Mesendoderm (in vitro differentiated cells): Measurements from ENCODE around the gene VRK1.

Experiments
- DNase-seq: peaks from one replicate; pipeline ENCODE4 v3.0.0; 2013
- H2AK5ac ChIP-seq: 2 replicates; pipeline ENCODE4 v1.6.1; 2013; ENCODE audit warnings: low read length, inconsistent platforms
- H2BK120ac ChIP-seq: 2 replicates; pipeline ENCODE4 v1.6.1; 2013; ENCODE audit warnings: low read depth, mild to moderate bottlenecking, low read length, moderate library complexity, mixed read lengths
- H2BK15ac ChIP-seq: replicated peaks from 2 replicates; pipeline ENCODE4 v1.6.1; 2013; ENCODE audit warnings: low read depth, mild to moderate bottlenecking, moderate library complexity
- H2BK5ac ChIP-seq: 2 replicates; pipeline ENCODE4 v1.6.1; 2013; ENCODE audit warnings: low read length, inconsistent platforms
- H3K18ac ChIP-seq: 2 replicates; pipeline ENCODE4 v1.6.1; 2013; ENCODE audit warnings: mild to moderate bottlenecking, low read length, mixed read lengths
- H3K23ac ChIP-seq: one replicate; pipeline ENCODE4 v1.6.1; 2013; ENCODE audit warnings: low read length
- H3K27ac ChIP-seq: 2 replicates; pipeline ENCODE4 v1.5.1; 2013; ENCODE audit warnings: low read depth, mild to moderate bottlenecking, inconsistent platforms, low read length, moderate library complexity
- H3K27me3 ChIP-seq: 2 replicates; pipeline ENCODE4 v1.6.1; 2013; ENCODE audit warnings: low read length, control low read depth, mild to moderate bottlenecking, inconsistent platforms; ENCODE audit not compliant: insufficient read depth, poor library complexity
- H3K36me3 ChIP-seq: 2 replicates; pipeline ENCODE4 v1.6.1; 2013; ENCODE audit warnings: low read length, inconsistent platforms; ENCODE audit not compliant: control insufficient read depth, insufficient read depth
- H3K4ac ChIP-seq: one replicate; pipeline ENCODE4 v1.6.1; 2013; ENCODE audit warnings: low read depth, mild to moderate bottlenecking, low read length, moderate library complexity
- H3K4me1 ChIP-seq: 2 replicates; pipeline ENCODE4 v1.6.1; 2013; ENCODE audit warnings: low read depth, low read length, inconsistent platforms; ENCODE audit not compliant: control insufficient read depth
- H3K4me2 ChIP-seq: 2 replicates; pipeline ENCODE4 v1.6.1; 2013; ENCODE audit warnings: low read length
- H3K4me3 ChIP-seq: 2 replicates; pipeline ENCODE4 v1.5.1; 2013; ENCODE audit warnings: mild to moderate bottlenecking, low read length
- H3K56ac ChIP-seq: one replicate; pipeline ENCODE4 v1.6.1; 2013; ENCODE audit warnings: low read length
- H3K79me1 ChIP-seq: 2 replicates; pipeline ENCODE4 v1.6.1; 2013; ENCODE audit warnings: low read length, inconsistent platforms
- H3K79me2 ChIP-seq: 2 replicates; pipeline ENCODE4 v1.6.1; 2013; ENCODE audit warnings: mild to moderate bottlenecking, low read length; ENCODE audit not compliant: control insufficient read depth, insufficient read depth
- H3K9ac ChIP-seq: 2 replicates; pipeline ENCODE4 v1.6.1; 2013; ENCODE audit warnings: low read length, inconsistent platforms
- H4K5ac ChIP-seq: one replicate; pipeline ENCODE4 v1.6.1; 2013; ENCODE audit warnings: low read length
- H4K8ac ChIP-seq: one replicate; pipeline ENCODE4 v1.6.1; 2013; ENCODE audit warnings: low read depth, mild to moderate bottlenecking, control low read depth, low read length, moderate library complexity
- WGBS: extraction: QIAGEN DNeasy Blood & Tissue Kit; methylation state at CpG from one replicate; pipeline ENCODE4 v1.1.7; 2013; ENCODE audit warnings: low lambda C conversion rate, missing lambda C conversion rate; ENCODE audit not compliant: insufficient coverage; ENCODE audit errors: extremely low coverage; 5-methylcytosine and 5-hydroxymethylcytosine counted together

The VRK1 gene

GRCh38 chr14:96792003-96792402, 5.2 kb upstream of the VRK1 start:
- no peaks in the 10 kb centered on the region for H3K79me1 ChIP-seq
- H3K56ac ChIP-seq: no peak overlapping the region
- H4K8ac ChIP-seq: no peak overlapping the region
- no peak overlapping the region for H2BK5ac ChIP-seq
- WGBS: no CpG with 5 or more reads among the region's 5 CpGs
- H3K79me2 ChIP-seq: no peaks in the 10 kb centered on the region
- no peak overlapping the region for H2BK15ac ChIP-seq
- no peaks in the 10 kb centered on the region for H3K27me3 ChIP-seq
- no peak overlapping the region for H3K4me2 ChIP-seq
- H2BK120ac ChIP-seq: no peak overlapping the region
- no peak for DNase-seq
- H3K36me3 ChIP-seq: no peaks in the 10 kb centered on the region
- no peak overlapping the region for H3K4me3 ChIP-seq
- no peak overlapping the region for H4K5ac ChIP-seq
- H3K9ac ChIP-seq: no peak overlapping the region
- H3K27ac ChIP-seq: no peak overlapping the region
- no peak overlapping the region for H3K23ac ChIP-seq
- H3K18ac ChIP-seq: no peak overlapping the region
- H2AK5ac ChIP-seq: no peak overlapping the region
- H3K4ac ChIP-seq: no peak overlapping the region
- H3K4me1 ChIP-seq: no peaks in the 10 kb centered on the region

DNA sequence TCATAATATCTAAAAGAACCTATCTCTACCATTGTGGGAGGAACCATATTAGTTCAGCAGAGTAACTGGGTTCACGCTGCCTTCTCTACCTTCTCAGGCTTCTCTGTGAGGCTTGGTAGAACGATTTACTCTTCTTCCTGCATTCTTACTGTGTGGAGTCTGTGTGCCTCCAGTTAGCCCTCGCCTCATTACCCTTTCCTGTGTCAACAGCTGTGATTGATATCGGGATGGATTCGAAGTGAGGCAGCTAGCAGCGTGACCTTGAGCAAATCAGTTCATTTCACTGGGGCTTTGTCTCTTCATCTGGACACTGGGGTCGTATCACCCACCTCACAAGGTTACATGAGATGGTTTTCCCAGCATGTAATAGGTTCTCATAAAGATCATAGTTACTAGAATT, 4.6 kb upstream of the VRK1 start:
- no peak overlapping the region for H4K8ac ChIP-seq
- H3K4ac ChIP-seq: no peak overlapping the region
- no peak overlapping the region for H3K18ac ChIP-seq
- H2BK5ac ChIP-seq: no peak overlapping the region
- no peak overlapping the region for H3K4me2 ChIP-seq
- H3K36me3 ChIP-seq: no peaks in the 10 kb centered on the region
- DNase-seq: no peak
- H3K79me2 ChIP-seq: peaks cover 2% of the 10 kb centered on the region
- no peak overlapping the region for H4K5ac ChIP-seq
- H3K27me3 ChIP-seq: no peaks in the 10 kb centered on the region
- H3K23ac ChIP-seq: no peak overlapping the region
- peaks cover 1% of the 10 kb centered on the region for H3K79me1 ChIP-seq
- H3K4me1 ChIP-seq: no peaks in the 10 kb centered on the region
- WGBS: no CpG with 5 or more reads among the region's 7 CpGs
- no peak overlapping the region for H3K4me3 ChIP-seq
- no peak overlapping the region for H2AK5ac ChIP-seq
- no peak overlapping the region for H3K56ac ChIP-seq
- no peak overlapping the region for H3K27ac ChIP-seq
- H2BK120ac ChIP-seq: no peak overlapping the region
- H3K9ac ChIP-seq: no peak overlapping the region
- no peak overlapping the region for H2BK15ac ChIP-seq

DNA sequence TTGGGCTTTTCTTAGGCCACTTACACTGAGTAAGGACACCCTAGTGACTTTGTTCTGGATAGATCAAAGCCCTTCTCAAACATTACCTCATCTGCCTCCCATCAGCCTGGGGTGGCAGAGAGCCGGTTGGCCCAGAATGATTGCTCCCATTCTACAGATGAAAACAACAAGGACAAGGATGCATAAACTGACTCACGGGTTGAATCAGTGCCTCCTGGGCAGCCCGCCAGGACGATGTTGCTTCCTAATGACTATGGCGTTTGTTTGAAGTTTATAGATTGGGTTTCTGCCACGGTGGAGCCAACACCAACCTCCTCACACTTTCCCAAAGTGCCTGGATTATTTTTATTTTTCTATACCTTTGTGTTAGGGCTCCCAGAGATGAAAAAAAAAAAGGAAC, 3.6 kb upstream of the VRK1 start:
- Histone ChIP-seq H3K9ac (no peak overlapping the region), H3K27ac (no peak overlapping the region), H2BK5ac (no peak overlapping the region), H3K4me1 (no peaks in the 10 kb centered on the region), H3K4ac (no peak overlapping the region), H2BK120ac (no peak overlapping the region), H3K23ac (no peak overlapping the region), H2BK15ac (no peak overlapping the region), H3K4me3 (no peak overlapping the region), H3K36me3 (no peaks in the 10 kb centered on the region), H2AK5ac (no peak overlapping the region), H4K8ac (no peak overlapping the region), H3K79me2 (peaks cover 9% of the 10 kb centered on the region), H3K56ac (no peak overlapping the region), H3K18ac (no peak overlapping the region), H3K4me2 (no peak overlapping the region), H4K5ac (no peak overlapping the region), H3K27me3 (no peaks in the 10 kb centered on the region), H3K79me1 (peaks cover 4% of the 10 kb centered on the region)
- no CpG with 5 or more reads among the region's 6 CpGs for WGBS
- DNase-seq: no peak

- no peak overlapping the region for H3K4me3 ChIP-seq
- no peak overlapping the region for H3K9ac ChIP-seq
- peaks cover 2% of the 10 kb centered on the region for H3K4me1 ChIP-seq
- H3K23ac ChIP-seq: no peak overlapping the region
- no peak overlapping the region for H2BK5ac ChIP-seq
- H3K36me3 ChIP-seq: no peaks in the 10 kb centered on the region
- H3K27me3 ChIP-seq: no peaks in the 10 kb centered on the region
- H2BK15ac ChIP-seq: no peak overlapping the region
- no peak overlapping the region for H4K8ac ChIP-seq
- H4K5ac ChIP-seq: no peak overlapping the region
- no peak for DNase-seq
- H3K79me2 ChIP-seq: peaks cover 16% of the 10 kb centered on the region
- no CpG with 5 or more reads among the region's 9 CpGs for WGBS
- H2BK120ac ChIP-seq: no peak overlapping the region
- no peak overlapping the region for H3K56ac ChIP-seq
- H3K79me1 ChIP-seq: peaks cover 9% of the 10 kb centered on the region
- H3K4me2 ChIP-seq: no peak overlapping the region
- no peak overlapping the region for H2AK5ac ChIP-seq
- H3K18ac ChIP-seq: no peak overlapping the region
- no peak overlapping the region for H3K27ac ChIP-seq
- H3K4ac ChIP-seq: no peak overlapping the region
Observed at GRCh38 chr14:96795109-96795828, 1.9 kb upstream of the VRK1 start.

DNA sequence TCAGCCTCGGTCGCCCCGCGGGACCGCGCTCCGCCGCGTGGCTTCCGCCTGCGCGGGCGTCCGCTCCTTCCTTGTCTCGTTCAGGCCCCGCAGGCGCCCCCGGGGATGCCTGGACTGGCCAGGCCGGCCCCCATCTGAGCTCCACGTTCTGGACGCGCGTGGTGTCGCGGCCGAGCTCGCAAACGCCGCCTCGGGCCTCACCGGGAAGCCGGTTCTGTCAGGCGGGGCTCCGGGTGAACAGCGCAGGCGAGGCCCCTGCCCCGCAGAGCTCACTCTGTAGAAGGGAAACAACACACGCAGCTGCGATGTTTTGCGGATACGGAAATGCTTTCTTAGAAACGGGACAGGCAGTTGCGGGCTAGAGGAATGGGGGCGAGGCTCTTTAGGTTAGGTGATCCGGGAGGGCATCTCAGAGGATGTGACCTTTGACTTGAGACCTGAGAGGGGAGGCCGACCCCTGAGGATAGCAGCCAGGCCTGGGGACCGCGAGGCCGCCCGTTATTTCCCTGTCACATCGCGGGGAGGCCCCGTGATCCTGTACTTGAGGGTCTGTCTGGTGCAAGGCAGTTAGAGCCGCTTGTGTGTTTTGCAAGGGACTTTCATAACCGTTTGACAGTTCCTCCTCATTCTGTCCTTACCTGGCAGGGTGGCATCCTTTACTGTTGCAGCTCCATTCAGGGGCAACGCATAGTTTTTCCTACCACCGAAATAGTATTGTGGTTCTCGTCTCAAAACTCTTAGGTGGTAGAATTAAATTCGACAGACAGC, 584 bp downstream of the VRK1 start:
- H3K4me3 ChIP-seq: peak overlapping the region; percentile 75
- H2BK15ac ChIP-seq: no peak overlapping the region
- H3K4me1 ChIP-seq: peaks cover 2% of the 10 kb centered on the region
- H4K8ac ChIP-seq: no peak overlapping the region
- peak overlapping the region; percentile 89 for H3K56ac ChIP-seq
- peak overlapping the region; percentile 65 for H3K18ac ChIP-seq
- H3K23ac ChIP-seq: peak overlapping the region; percentile 92
- peak overlapping the region; percentile 56 for H3K27ac ChIP-seq
- H3K36me3 ChIP-seq: no peaks in the 10 kb centered on the region
- no CpG with 5 or more reads among the region's 59 CpGs for WGBS
- H4K5ac ChIP-seq: no peak overlapping the region
- H3K4me2 ChIP-seq: peak overlapping the region; percentile 62
- peak overlapping the region; percentile 74 for H3K4ac ChIP-seq
- H2BK120ac ChIP-seq: no peak overlapping the region
- H2BK5ac ChIP-seq: no peak overlapping the region
- peak overlapping the region; percentile 91 for H3K9ac ChIP-seq
- H2AK5ac ChIP-seq: no peak overlapping the region
- H3K27me3 ChIP-seq: no peaks in the 10 kb centered on the region
- H3K79me2 ChIP-seq: peaks cover 24% of the 10 kb centered on the region
- H3K79me1 ChIP-seq: peaks cover 11% of the 10 kb centered on the region
- DNase-seq: peak; percentile 61
